ENCODE results near the gene NLRC5. TPM values are rescaled to one million over a fixed set of nuclear protein-coding genes. Genes with fewer than 3 reads are reported as not detected.

NLRC5 gene
- total RNA-seq, 2 experiments from 2014 or later = 424 to 434 TPM

DNA sequence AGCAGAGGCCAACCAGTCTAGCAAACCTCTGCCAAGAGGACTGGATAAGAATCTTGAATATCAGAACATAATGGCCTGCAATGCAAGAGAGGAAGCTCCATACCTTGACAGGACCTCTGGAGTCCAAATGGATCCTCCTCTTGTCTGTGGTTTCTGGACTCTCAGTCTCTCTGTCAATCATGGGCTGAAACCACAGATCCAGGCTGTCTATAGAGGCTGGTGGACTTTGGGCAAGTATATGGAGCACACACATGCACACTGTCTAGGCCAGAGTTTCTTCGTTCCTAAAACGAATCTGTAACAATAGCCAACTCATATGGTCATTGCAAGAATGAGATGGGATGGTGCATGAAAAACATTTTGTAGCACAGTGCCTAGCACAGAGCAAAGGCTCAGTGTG lies 37.7 kb downstream of the NLRC5 start:
- TF ChIP-seq, protein P1, sequence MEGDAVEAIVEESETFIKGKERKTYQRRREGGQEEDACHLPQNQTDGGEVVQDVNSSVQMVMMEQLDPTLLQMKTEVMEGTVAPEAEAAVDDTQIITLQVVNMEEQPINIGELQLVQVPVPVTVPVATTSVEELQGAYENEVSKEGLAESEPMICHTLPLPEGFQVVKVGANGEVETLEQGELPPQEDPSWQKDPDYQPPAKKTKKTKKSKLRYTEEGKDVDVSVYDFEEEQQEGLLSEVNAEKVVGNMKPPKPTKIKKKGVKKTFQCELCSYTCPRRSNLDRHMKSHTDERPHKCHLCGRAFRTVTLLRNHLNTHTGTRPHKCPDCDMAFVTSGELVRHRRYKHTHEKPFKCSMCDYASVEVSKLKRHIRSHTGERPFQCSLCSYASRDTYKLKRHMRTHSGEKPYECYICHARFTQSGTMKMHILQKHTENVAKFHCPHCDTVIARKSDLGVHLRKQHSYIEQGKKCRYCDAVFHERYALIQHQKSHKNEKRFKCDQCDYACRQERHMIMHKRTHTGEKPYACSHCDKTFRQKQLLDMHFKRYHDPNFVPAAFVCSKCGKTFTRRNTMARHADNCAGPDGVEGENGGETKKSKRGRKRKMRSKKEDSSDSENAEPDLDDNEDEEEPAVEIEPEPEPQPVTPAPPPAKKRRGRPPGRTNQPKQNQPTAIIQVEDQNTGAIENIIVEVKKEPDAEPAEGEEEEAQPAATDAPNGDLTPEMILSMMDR (IDR thresholded peaks at IDR 0.05) = no peak
- no peaks in the 10 kb centered on the region for H3K27me3 Mint-ChIP-seq
- peaks cover 83% of the 10 kb centered on the region for H3K4me1 Mint-ChIP-seq (ENCODE audit: low read depth)
- no peaks in the 10 kb centered on the region for H3K27me3 ChIP-seq (ENCODE audit: control insufficient read depth in 1 of 2, insufficient read depth in 2 of 2, low read length in 2 of 2)
- H3K36me3 Mint-ChIP-seq (ENCODE audit: low read depth) = peaks cover 96% of the 10 kb centered on the region
- H3K36me3 ChIP-seq (ENCODE audit: insufficient read depth, low read length) = peaks cover 92% of the 10 kb centered on the region
- no peaks in the 10 kb centered on the region for H3K9me3 Mint-ChIP-seq
- ATAC-seq (ENCODE audit: poor library complexity) (no peak), DNase-seq (peak in 1 of 14 experiments; percentile 6)
- H3K4me3 ChIP-seq (ENCODE audit: low read length) = no peak overlapping the region
- intact Hi-C loops (cut with DNase I, micrococcal nuclease) = loop anchor here in 1 of 2 experiments (5.0 kb wide), 1 partner anchor 35 kb away; no protein-coding TSS in a partner anchor
- peaks cover 88% of the 10 kb centered on the region for H3K4me1 ChIP-seq (ENCODE audit: insufficient read depth, low read length)
- peak overlapping the region in 1 of 2 donors; percentile 4 for H3K27ac ChIP-seq (ENCODE audit: low read depth in 1 of 2, low read length in 2 of 2)
- H3K9me3 ChIP-seq (ENCODE audit: control insufficient read depth in 1 of 2, insufficient read depth in 1 of 2, low read length in 2 of 2) = no peaks in the 10 kb centered on the region
- H3K27ac Mint-ChIP-seq = peak overlapping the region; percentile 84
- ChIA-PET POLR2A (interaction anchor here (0.7 to 7.0 kb wide), 6 partner anchors 10 to 38 kb away, joined by 3 to 55 read pairs (median 6); partner anchors contain the start of gene NLRC5), CTCF (interaction anchor here (1.6 to 2.1 kb wide), 2 partner anchors 14 to 63 kb away, joined by 6 to 8 read pairs; no protein-coding TSS in a partner anchor)
- H3K4me3 Mint-ChIP-seq = peak overlapping the region; percentile 48

DNA sequence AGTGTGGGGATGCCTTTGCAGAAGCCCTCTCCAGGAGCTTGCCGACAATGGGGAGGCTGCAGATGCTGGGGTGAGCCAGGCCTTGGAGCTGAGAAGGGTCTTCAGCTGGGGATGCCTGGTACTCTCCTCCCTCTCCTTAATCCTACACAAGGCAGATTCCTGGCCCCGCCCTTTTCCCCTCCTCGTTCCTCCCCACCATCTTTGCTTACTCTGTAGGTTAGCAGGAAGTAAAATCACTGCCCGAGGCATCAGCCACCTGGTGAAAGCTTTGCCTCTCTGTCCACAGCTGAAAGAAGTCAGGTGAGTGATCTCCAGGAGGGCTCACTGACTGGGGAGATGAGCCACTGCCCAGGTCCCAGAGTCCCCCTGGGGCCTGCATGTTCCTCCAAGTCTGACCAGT lies 38.7 kb downstream of the NLRC5 start:
- DNase-seq (peak in 1 of 14 experiments; percentile 36), ATAC-seq (ENCODE audit: poor library complexity) (no peak)
- intact Hi-C loops (cut with DNase I, micrococcal nuclease) = loop anchor here in 1 of 2 experiments (5.0 kb wide), 1 partner anchor 36 kb away; no protein-coding TSS in a partner anchor
- H3K27ac Mint-ChIP-seq = peak overlapping the region; percentile 84
- ChIA-PET CTCF (interaction anchor here (1.6 to 3.1 kb wide), 2 partner anchors 13 to 17 kb away, joined by 6 to 7 read pairs; no protein-coding TSS in a partner anchor), POLR2A (interaction anchor here (0.6 to 7.0 kb wide), 9 partner anchors 9 to 39 kb away, joined by 3 to 55 read pairs (median 4); partner anchors contain the start of gene NLRC5)
- H3K36me3 ChIP-seq (ENCODE audit: insufficient read depth, low read length) = peaks cover 92% of the 10 kb centered on the region
- no peaks in the 10 kb centered on the region for H3K9me3 ChIP-seq (ENCODE audit: control insufficient read depth in 1 of 2, insufficient read depth in 1 of 2, low read length in 2 of 2)
- H3K27me3 Mint-ChIP-seq = no peaks in the 10 kb centered on the region
- TF ChIP-seq, protein P1 (IDR thresholded peaks at IDR 0.05) = no peak
- peak overlapping the region in 1 of 2 donors; percentile 28 for H3K27ac ChIP-seq (ENCODE audit: low read depth in 1 of 2, low read length in 2 of 2)
- peaks cover 81% of the 10 kb centered on the region for H3K4me1 ChIP-seq (ENCODE audit: insufficient read depth, low read length)
- no peak overlapping the region for H3K4me3 ChIP-seq (ENCODE audit: low read length)
- H3K4me3 Mint-ChIP-seq = no peak overlapping the region
- H3K4me1 Mint-ChIP-seq (ENCODE audit: low read depth) = peaks cover 77% of the 10 kb centered on the region
- no peaks in the 10 kb centered on the region for H3K27me3 ChIP-seq (ENCODE audit: control insufficient read depth in 1 of 2, insufficient read depth in 2 of 2, low read length in 2 of 2)
- peaks cover 93% of the 10 kb centered on the region for H3K36me3 Mint-ChIP-seq (ENCODE audit: low read depth)
- no peaks in the 10 kb centered on the region for H3K9me3 Mint-ChIP-seq

DNA sequence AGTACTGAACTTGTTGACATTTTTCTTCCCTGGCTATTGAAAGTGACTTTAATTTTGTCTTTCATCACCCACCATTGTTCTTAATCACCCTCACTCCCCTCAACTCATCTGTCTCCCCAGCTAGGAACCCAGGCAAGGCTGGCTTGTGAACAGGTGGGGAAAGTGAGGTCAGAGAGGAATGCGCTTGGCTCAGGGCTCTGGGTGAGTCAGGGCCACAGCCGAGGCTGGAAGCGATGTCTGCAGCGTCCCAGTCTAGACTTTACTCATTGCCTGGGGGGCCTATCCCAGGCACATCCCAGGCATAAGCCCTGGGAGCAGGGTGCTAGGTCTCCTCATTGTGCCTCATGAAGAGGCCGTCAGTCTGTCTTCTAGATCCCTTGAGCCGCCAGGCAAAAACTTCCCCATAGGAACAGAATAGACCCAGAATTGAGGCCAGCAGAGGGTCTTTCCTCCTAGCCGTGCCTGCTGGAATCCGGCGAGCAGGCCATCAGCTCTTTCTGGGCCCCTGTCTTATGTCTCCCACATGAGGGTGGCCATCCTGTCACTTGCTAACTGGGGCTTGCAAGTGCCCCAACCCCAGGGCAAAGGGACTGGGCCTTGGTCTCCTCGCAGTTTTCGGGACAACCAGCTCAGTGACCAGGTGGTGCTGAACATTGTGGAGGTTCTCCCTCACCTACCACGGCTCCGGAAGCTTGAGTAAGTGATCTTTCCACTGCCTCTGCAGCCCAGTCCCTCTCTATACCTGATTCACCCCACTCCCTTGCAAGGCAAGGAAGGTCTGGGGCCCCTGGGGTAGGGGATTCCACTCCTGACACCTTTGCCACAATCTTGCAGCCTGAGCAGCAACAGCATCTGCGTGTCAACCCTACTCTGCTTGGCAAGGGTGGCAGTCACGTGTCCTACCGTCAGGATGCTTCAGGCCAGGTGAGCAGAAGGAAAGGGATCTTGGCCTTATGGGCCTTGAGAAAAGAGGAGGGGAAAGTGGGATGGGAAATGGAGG lies 40.1 kb downstream of the NLRC5 start:
- no peak for ATAC-seq (ENCODE audit: poor library complexity)
- Mint-ChIP-seq H3K4me1 (ENCODE audit: low read depth) (peaks cover 77% of the 10 kb centered on the region), H3K36me3 (ENCODE audit: low read depth) (peaks cover 93% of the 10 kb centered on the region), H3K4me3 (no peak overlapping the region), H3K27ac (peak overlapping the region; percentile 84), H3K27me3 (no peaks in the 10 kb centered on the region), H3K9me3 (no peaks in the 10 kb centered on the region)
- intact Hi-C loops (cut with DNase I, micrococcal nuclease) = loop anchor here in 1 of 2 experiments (5.0 kb wide), 1 partner anchor 37 kb away; no protein-coding TSS in a partner anchor
- H3K4me3 ChIP-seq (ENCODE audit: low read length) = no peak overlapping the region
- ChIA-PET CTCF (interaction anchor here (0.9 to 3.1 kb wide), 2 partner anchors 19 to 66 kb away, joined by 3 to 7 read pairs; no protein-coding TSS in a partner anchor), POLR2A (interaction anchor here (0.7 to 1.6 kb wide), 3 partner anchors 10 to 12 kb away, joined by 3 to 5 read pairs (median 3); no protein-coding TSS in a partner anchor)
- no peaks in the 10 kb centered on the region for H3K27me3 ChIP-seq (ENCODE audit: control insufficient read depth in 1 of 2, insufficient read depth in 2 of 2, low read length in 2 of 2)
- no peak overlapping the region for H3K27ac ChIP-seq (ENCODE audit: low read depth in 1 of 2, low read length in 2 of 2)
- H3K36me3 ChIP-seq (ENCODE audit: insufficient read depth, low read length) = peaks cover 94% of the 10 kb centered on the region
- TF ChIP-seq, protein P1 (IDR thresholded peaks at IDR 0.05) = no peak
- H3K4me1 ChIP-seq (ENCODE audit: insufficient read depth, low read length) = peaks cover 81% of the 10 kb centered on the region
- peak in 2 of 14 experiments; percentile 40 to 44 for DNase-seq
- H3K9me3 ChIP-seq (ENCODE audit: control insufficient read depth in 1 of 2, insufficient read depth in 1 of 2, low read length in 2 of 2) = no peaks in the 10 kb centered on the region
